ENCODE data around the gene PIPOX.
A peak's percentile ranks its signal among the peaks of the same experiment; 100 is the strongest.

PIPOX gene

DNA sequence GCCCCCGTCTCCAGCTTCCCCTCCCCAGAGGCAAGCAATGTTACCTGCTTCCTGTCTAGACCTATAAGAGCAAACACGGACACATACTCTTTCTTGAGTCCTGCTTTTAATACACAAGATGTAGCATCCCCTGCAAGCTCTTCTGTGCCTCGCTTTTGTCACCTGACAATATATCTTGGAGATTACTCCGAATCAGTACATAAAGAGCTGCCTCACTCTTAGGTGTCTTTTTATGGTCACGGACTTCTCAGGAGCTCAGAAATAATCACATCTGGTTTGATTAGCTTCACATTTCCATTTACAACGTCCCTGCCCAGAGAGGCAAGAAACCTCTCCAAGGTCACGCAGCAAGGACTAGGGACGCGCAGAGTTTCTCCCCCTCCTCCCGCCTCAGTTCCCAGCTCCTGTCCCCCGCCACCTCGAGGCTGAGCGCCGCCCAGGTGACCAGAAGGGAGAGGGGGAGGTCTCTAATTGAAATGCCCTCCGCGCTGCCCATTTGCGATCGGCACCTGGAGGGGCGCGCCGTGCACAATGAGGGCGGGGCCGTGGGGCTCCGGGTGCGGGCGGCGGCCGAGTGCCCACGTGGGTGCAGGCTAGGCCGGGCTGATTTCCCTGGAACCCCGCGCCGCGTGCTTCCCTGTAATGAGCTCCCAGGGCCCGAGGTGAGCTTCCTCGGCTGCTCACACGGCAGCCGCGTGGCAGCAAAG is 23.3 kb upstream of the PIPOX start:
- peak; percentile 59 for DNase-seq

- no peak for DNase-seq
Measured at GRCh38 chr17:29020576-29020975, 22.4 kb upstream of the PIPOX start.

- no peak for DNase-seq
Measured at GRCh38 chr17:29021226-29021625, 21.7 kb upstream of the PIPOX start.

DNA sequence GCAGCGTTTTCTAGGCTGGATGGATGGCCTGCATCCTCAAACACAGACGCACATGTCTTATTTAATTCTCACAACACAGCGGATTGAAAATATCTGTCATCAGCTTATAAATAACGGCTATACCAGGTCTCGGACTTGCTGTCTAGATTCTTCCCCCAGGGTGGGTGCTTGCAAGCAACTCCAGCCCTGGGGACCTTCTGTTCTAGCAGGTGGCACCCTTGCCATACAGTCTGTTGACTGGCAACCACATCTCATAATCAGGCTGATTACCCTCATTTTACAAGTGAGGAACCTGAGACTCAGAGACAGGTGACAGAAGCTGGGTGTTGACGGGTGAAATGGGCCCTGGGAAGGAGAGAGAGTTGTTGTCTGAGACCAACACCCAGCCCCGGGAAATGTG is 20.9 kb upstream of the PIPOX start:
- DNase-seq, result peak; percentile 89

DNA sequence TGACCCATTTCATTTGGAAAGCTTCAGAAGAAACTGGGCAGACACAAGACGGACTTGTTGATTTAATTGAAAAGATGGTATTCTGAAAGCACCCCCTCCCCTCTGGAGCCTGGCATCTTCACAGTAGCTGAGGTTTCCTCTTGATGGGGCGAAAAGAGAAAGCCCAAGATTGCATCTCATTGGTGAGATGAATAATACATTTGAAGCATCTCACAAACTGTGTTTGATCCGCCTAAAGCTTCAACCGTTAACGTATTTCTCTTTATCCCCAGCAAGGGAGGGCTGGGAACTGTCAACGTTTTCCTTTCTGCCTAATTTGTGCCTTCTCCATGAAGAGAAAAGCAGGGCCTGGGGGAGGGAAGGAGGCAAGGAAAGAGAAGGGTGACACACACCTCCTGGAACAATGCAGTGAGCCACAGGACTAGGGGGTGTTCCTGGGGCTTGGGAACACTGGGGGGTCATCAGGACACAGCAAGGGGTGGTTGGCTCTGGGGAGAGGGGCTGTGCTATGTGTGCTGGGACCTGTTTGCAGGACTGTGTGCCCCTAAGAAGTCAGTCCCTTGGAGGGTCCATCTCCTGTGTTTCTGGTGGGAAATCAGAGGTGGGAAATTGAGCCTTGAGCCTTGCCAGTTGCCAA is 18.5 kb upstream of the PIPOX start:
- DNase-seq, result no peak

DNA sequence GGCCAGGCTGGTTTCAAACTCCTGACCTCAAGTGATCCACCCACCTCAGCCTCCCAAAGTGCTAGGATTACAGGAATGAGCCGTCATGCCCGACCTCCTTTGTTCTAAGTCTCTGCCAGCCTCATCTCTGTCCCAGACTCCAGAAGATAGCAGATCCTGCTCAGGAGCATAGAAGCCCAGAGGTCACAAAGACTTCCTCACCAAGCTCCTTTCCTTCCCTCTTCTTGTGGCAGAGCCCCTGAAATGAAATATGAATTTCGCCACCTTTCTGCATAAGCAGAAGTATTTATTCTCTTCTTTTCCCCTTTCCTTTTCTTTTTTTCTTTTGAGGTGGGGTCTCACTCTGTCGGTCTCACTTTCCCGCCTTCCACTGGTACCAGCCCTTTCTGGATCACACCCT is 11.5 kb upstream of the PIPOX start:
- no peak for DNase-seq

GRCh38 chr17:29032013-29032856 is 10.7 kb upstream of the PIPOX start:
- DNase-seq, result no peak

- no peak for DNase-seq
Measured at GRCh38 chr17:29032857-29033197, 10.1 kb upstream of the PIPOX start.

DNA sequence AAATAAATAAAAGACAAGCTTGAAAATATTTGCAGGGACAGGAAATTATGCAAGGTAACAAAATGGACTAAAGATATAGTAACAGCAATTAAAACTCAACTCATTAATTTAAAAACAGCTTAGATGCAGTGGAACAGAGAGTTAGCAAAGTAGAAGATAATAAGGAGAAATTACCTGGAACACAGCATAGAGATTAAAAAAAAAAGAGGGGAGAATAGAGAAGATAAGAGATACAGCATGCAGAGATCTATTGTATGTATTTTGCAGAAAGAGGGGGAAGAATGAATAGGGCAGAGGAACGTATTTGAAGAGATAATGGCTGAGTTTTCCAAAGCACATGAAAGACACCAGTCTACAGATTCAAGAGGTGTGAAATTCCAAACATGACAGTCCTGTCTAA is 8.4 kb upstream of the PIPOX start:
- no peak for DNase-seq

DNA sequence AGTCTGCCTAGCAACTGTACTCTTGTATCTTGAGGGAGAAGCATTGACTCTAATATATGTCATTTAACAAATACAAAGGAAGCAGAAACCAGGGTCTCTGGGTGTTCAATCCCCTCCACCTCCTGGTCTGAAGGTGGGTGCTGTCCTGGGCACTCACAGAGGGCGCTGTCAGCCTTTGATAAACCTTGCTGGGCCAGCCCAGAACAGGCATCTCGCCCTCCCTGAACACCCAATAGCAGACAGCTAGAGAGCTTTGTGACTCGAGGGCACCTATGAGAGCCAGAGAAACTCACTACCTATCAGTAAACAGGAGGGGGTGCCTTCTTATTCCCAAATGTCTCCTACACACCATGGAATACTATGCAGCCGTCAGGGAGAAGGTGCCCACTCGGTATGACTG is 6.4 kb upstream of the PIPOX start:
- DNase-seq, result no peak

DNA sequence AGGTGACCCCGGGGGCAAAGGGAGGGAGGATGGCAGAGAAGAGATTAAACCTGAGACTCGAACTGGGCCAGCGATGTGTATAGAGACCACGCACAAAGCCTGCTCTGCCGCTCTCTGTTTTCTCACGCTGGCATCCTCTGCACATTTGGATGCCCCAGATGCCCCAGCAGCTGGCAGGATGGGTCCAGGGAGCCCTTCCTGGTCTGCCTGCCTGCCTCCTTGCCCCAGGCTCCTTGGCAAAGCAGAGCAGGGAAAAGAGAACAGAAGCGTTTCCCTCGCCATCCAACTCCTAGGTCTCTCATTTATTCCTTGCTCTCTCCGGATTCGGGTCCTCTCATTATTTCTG is 5.2 kb upstream of the PIPOX start:
- DNase-seq, result no peak

GRCh38 chr17:29038085-29038795 is 4.7 kb upstream of the PIPOX start:
- no peak for DNase-seq

DNA sequence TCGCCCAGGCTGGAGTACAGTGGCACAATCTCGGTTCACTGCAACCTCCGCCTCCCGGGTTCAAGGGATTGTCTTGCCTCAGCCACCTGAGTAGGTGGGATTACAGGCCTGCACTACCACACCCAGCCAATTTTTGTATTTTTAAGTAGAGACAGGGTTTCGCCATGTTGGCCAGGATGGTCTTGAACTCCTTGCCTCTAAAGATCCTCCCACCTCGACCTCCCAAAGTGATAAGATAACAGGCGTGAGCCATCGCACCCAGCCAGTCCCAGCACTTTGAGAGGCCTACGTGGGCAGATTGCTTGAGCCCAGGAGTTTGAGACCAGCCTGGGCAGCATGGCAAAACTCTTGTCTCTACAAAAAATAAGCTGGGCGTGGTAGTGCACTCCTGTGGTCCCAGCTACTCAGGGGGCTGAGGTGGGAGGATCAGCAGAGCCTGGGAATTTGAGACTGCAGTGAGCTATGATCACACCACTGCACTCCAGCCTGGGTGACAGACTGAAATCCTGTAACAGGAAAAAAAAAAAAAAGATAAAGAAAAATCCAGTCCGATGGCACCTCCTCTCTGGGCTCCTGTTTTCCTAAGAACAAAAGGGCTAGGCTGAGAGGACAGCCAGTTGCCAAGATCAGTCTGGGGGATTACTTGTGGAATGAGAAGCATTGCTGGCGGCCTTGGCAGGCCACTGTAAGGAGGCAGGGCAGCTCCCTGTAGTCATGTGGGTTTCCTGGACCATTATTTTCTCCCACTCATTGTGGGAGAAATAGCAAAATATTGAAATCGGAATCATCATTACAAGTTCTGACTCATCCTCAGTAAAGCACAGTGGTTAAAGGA is 3.0 kb upstream of the PIPOX start:
- no peak for DNase-seq

DNA sequence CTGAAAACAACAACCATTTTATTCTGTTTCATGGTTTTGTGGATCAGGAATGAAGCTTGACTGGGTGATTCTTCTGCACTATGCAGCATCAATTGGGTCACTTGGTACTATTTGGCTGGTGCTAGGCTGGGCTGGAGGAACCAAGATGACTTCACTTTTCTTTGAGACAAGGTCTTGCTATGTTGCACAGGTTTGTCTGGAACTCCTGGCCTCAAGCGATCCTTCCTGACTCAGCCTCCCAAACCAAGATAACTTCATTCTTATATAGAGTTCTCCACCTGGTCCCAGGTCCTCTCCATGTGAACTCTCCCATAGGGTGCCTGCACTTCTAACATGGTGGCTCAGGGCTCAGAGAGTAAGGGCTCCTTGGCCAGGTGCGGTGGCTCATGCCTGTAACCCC is 1.9 kb upstream of the PIPOX start:
- DNase-seq, result no peak

GRCh38 chr17:29041571-29041970 is 1.4 kb upstream of the PIPOX start:
- DNase-seq, result no peak

DNA sequence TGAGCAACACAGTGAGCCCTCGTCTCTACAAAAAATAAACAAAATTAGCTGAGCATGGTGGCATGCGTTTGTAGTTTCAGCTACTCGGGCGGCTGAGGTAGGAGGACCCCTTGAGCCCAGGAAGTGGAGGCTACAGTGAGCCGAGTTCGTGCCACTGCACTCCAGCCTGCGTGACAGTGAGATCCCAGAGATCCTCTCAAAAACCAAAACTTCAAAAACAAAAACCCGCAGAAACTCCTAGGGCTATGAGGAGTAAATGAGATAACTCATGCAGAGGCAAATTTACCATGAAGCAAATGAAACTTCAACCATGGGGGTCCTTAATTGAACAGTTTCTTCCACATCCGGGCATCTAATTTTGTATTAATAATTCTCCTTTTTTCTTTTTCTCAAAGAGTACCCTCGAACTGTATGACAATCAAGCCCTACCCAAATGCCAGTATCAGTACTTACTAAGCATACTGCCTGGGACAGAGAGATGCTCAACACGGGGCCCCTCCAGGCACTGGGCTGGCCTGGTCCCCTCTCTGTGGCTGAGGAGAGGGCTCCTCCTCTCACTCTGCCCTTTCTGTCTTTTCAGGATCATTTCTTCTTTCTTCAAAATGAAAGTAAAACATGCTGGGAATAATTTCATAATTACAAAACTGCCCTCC is 789 bp upstream of the PIPOX start:
- DNase-seq, result no peak

DNA sequence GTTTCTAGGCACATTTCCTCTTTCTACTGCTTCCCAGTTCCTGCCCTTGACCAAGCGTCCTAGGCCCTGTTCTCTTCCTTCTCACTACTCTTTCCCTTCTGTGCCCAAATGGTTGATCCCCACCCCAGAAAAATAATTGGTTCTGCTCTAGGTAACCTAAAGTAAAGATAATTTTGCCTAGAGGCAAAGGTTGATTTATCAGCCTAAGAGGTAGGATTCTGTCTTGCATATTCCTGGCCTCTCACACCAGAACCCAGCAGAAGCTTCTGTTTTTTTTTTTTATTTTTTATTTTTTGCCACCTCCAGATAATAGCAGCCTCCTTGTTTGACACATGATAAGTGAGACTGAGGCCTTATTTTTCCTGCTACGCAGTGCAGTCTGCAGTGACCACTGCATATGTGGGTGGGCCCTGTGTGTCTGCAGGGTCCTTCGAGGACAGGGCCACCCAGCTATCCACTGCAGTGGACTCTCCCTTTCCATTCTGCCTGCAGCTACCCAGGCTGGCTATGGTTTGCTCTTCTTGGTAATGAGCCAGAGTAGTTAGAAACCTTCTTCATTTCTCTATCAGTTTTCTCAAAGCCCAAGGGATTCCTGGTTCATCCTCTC is 701 bp downstream of the PIPOX start:
- no peak for DNase-seq

DNA sequence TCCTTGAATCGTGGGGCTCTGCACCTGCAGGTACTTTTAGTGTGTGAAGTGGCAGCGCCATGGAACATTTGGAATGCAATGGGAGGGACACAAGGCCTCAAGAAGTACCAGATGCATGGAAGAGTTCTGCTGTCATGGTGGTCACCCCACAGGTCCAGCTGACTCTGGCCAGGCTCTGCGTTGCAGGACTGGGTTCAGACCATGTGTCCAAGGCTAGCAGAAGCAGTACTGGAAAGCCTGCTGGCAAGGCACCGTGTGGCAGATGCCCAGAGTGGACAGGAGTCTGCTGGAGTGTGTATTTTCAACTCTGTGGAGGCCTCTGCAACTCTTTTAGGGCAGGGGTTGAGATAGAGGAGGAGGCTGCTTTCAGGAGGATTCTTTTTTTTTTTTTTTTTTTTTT is 2.1 kb downstream of the PIPOX start:
- DNase-seq, result no peak

DNA sequence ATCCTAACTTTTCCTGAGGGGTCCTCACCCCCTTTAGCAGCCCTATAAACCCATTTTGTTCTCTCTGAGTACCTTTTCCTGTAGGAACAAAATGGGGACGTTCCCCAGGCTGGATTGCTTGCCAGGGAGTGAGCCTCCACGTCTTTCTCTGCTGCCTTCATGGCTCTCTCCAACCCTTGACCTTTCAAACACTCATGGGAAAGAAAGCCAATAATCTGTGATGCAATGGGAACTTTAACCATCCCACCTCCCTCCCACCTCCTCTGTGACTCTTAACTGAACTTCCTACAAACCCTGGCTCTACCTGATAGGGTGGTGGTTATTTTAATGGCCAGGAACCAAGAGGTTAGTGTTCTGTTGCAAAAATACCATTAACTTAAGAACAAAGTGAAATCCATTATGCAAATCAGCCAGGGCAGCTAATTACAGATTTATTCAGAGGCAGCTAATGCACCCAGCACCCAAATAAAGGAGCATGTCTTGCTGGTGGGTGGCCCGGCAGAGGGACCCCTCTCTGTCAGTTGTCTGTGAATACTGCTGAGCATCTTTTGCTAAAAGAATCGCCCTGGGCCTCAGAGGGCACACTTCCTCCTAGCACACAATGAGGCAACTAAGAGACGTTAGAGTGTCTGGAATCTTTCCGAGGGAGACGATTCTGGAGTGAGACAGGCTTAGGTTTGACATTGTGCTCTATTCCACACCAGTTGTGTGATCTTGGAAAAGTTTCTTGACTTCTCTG is 3.0 kb downstream of the PIPOX start:
- DNase-seq, result no peak

DNA sequence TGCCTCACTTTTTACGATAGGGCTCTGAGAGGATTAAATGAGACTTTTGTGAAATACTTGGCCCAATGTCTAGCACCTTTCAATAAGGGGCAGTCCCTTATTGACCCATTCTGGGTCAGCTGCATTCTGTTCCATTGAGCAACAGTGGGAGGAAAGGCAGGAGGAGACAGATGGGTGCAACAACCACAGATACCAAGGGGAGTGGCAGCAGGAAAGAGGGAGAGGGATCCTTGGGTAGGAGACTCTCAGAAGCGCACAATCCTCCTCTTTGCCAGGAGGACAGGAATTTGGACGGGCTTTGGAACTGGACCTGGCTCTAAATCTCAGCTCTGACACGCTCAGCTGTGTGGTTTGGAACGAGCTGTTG is 3.5 kb downstream of the PIPOX start:
- no peak for DNase-seq
